Subcutaneous adipose tissue (tissue), 4 donors: ENCODE measurements around the gene FXYD7. TPM values are rescaled to one million over a fixed set of nuclear protein-coding genes. Genes with fewer than 3 reads are reported as not detected.

Experiments
- CTCF ChIP-seq: fragments of 450-650 bp; IDR thresholded peaks from one replicate; pipeline ENCODE4 v1.5.1; 2016; ENCODE audit warnings: low read depth, mild to moderate bottlenecking, control low read depth, antibody characterized with exemption, moderate library complexity
- total RNA-seq, 4 donors: library from RNA; depleted of rRNA; stranded (reverse); fragments of >200 nt; gene quantifications; one replicate each; pipeline ENCODE4 v1.1.0, GENCODE V29; 2016

Gene FXYD7
- total RNA-seq, 4 donors from 2014 or later, result 1.1 TPM; not detected in 3

GRCh38 chr19:35167251-35168119 is 24.4 kb downstream of the FXYD7 start:
- TF ChIP-seq CTCF, result no peak

DNA sequence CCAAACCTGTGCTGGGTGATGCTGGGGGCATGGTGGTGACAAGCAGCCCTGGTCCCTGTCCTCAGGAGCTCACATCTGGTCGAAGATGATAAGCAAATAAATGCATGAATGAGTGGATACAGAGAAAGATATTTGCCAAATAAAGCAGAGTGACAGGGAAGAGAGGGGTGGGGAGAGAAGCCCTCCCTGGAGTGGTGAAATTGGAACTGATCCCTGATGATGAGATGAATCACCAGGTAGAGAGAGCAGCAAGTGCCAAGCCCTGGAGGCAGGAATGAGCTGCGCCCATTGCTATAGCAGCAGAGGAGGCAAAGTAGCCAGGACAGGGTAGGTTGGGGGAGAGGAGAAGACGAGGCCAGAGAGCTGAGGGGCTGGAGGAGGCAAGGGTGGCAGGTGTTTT is 25.1 kb downstream of the FXYD7 start:
- no peak for TF ChIP-seq CTCF

DNA sequence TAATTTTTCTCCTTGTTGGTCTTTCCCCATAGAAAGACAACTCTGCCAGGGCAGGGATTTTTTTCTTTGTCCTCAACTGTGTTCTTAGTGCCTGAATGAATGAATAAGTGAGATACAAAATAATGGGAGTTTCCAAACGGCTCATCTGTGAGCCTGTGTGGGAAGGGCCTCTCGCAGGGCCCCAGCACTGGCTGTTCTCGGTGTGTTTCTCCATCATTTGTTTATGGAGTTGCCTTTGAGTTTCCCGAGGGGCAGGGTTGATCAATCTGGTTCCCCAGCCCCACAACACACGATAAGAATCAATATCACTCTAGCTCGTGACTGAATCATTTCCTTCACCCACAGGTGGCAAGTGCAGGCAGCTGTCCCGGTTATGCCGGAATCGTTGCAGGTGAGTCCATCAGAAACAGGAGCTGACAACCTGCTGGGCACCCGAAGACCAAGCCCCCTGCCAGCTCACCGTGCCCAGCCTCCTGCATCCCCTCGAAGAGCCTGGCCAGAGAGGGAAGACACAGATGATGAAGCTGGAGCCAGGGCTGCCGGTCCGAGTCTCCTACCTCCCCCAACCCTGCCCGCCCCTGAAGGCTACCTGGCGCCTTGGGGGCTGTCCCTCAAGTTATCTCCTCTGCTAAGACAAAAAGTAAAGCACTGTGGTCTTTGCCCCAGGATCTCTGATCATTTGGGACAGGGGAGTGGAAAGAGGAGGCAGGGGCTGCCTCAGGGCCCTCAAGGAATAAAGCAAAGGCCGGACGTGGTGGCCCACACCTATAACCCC is 26.4 kb downstream of the FXYD7 start:
- TF ChIP-seq CTCF, result no peak

GRCh38 chr19:35170359-35171061 is 27.5 kb downstream of the FXYD7 start:
- no peak for TF ChIP-seq CTCF

- no peak for TF ChIP-seq CTCF
These were observed 28.7 kb downstream of the FXYD7 start for GRCh38 chr19:35171730-35172129.

GRCh38 chr19:35174226-35174625 is 31.2 kb downstream of the FXYD7 start:
- TF ChIP-seq CTCF, result no peak

- no peak for TF ChIP-seq CTCF
These were observed 33.1 kb downstream of the FXYD7 start for GRCh38 chr19:35176181-35176570.
